Stimulated activated naive B cell treated with anti-CD40 and anti-IgM and Interleukin-4, amounts not matched to agents 10 μg/mL and 1 μg/mL and 100 μg/mL, for 72 hours (primary cell): ENCODE data around the gene KTN1.

Experiments used
- ATAC-seq, 2 donors: fragments of 150-1000 bp; cut with Tn5 transposase; replicated peaks; 2 replicates each; pipeline ENCODE4 v1.10.0; 2021; ENCODE audit warnings: moderate library complexity in 1 of 2
- DNase-seq: peaks from one replicate; pipeline ENCODE4 v3.0.0; 2021
- H3K27ac Mint-ChIP-seq: one replicate; pipeline ENCODE4 v1.8.0; 2022; ENCODE audit warnings: mild to moderate bottlenecking, mixed read lengths
- H3K27me3 Mint-ChIP-seq, 2 donors: one replicate each; pipeline ENCODE4 v1.8.0; 2022; ENCODE audit warnings: mixed read lengths in 2 of 2
- H3K36me3 Mint-ChIP-seq, 2 donors: one replicate each; pipeline ENCODE4 v1.8.0; 2022; ENCODE audit warnings: mixed read lengths in 2 of 2, mild to moderate bottlenecking in 1 of 2
- H3K4me1 Mint-ChIP-seq, 2 donors: one replicate each; pipeline ENCODE4 v1.8.0; 2022; ENCODE audit warnings: mixed read lengths in 2 of 2, mild to moderate bottlenecking in 1 of 2
- H3K4me3 Mint-ChIP-seq, 2 donors: one replicate each; pipeline ENCODE4 v1.8.0; 2022; ENCODE audit warnings: mild to moderate bottlenecking in 2 of 2, mixed read lengths in 2 of 2, moderate library complexity in 1 of 2
- H3K9me3 Mint-ChIP-seq, 2 donors: one replicate each; pipeline ENCODE4 v1.8.0; 2022; ENCODE audit warnings: mixed read lengths in 2 of 2, mild to moderate bottlenecking in 1 of 2

KTN1 gene

DNA sequence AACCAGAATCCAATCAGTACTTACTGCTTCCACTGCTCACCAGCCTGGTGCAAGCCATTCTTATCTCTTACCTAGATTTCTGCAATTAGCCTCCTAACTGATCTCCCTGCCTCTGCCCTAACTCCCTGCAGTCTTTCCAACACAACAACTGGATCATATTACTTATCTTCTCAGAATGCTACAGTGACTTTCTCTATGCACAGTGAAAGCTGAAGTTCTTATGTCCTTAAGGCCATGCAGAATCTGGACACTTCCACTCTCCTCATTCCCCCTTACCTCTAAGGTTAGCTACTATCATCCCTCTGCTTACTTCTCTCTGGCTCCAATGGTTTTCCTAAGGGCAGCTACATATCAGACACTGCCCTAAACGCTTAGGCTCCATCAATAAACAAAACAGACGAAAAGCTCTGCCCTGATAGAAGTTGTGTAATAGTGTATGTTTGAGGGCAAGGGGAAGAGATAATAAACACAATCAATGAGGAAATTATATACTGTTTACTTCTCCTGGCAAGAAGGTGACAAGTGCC is 4.0 kb downstream of the KTN1 start:
- no peak for DNase-seq
- peaks cover 1 to 7% of the 10 kb centered on the region in 2 donors for H3K36me3 Mint-ChIP-seq
- H3K4me3 Mint-ChIP-seq = no peak overlapping the region
- H3K4me1 Mint-ChIP-seq = peaks cover 25 to 46% of the 10 kb centered on the region in 2 donors
- no peaks in the 10 kb centered on the region for H3K27me3 Mint-ChIP-seq
- no peaks in the 10 kb centered on the region for H3K9me3 Mint-ChIP-seq
- no peak for ATAC-seq
- no peak overlapping the region for H3K27ac Mint-ChIP-seq

GRCh38 chr14:55585854-55586253 is 5.8 kb downstream of the KTN1 start:
- H3K27me3 Mint-ChIP-seq = no peaks in the 10 kb centered on the region
- no peak overlapping the region for H3K27ac Mint-ChIP-seq
- DNase-seq (no peak), ATAC-seq (no peak)
- peaks cover 5 to 8% of the 10 kb centered on the region in 2 donors for H3K36me3 Mint-ChIP-seq
- peaks cover 30 to 48% of the 10 kb centered on the region in 2 donors for H3K4me1 Mint-ChIP-seq
- no peaks in the 10 kb centered on the region for H3K9me3 Mint-ChIP-seq
- H3K4me3 Mint-ChIP-seq = no peak overlapping the region

DNA sequence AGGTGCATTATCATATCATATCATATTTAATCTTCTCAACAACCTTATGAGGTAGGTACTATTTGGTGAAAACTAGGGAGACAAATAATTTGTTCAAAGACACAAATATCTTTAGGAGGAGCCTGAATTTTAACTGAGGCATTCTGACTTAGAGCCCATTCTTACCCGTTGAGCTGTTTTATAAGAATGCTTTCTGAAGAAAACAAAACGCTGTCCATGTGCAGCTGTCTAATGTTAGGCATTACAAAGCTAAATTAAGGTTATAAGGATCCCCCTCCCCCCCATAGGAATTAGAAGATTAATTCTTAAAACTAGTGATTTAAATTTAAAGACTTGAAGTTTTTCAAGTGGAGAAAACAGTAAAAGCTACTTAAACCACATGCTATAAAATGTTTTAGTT is 6.4 kb downstream of the KTN1 start:
- Mint-ChIP-seq H3K4me3 (no peak overlapping the region), H3K9me3 (no peaks in the 10 kb centered on the region), H3K27me3 (no peaks in the 10 kb centered on the region), H3K27ac (no peak overlapping the region), H3K4me1 (peaks cover 26 to 45% of the 10 kb centered on the region in 2 donors), H3K36me3 (peaks cover 6 to 8% of the 10 kb centered on the region in 2 donors)
- no peak for ATAC-seq
- no peak for DNase-seq

GRCh38 chr14:55587847-55588246 is 7.8 kb downstream of the KTN1 start:
- DNase-seq (no peak), ATAC-seq (no peak)
- Mint-ChIP-seq H3K27me3 (no peaks in the 10 kb centered on the region), H3K4me1 (peaks cover 30 to 50% of the 10 kb centered on the region in 2 donors), H3K9me3 (no peaks in the 10 kb centered on the region), H3K4me3 (no peak overlapping the region), H3K27ac (no peak overlapping the region), H3K36me3 (peaks cover 8 to 15% of the 10 kb centered on the region in 2 donors)

GRCh38 chr14:55588259-55588699 is 8.3 kb downstream of the KTN1 start:
- peaks cover 29 to 55% of the 10 kb centered on the region in 2 donors for H3K4me1 Mint-ChIP-seq
- ATAC-seq (no peak), DNase-seq (no peak)
- H3K9me3 Mint-ChIP-seq = no peaks in the 10 kb centered on the region
- H3K27me3 Mint-ChIP-seq = no peaks in the 10 kb centered on the region
- H3K36me3 Mint-ChIP-seq = peaks cover 8 to 15% of the 10 kb centered on the region in 2 donors
- no peak overlapping the region for H3K4me3 Mint-ChIP-seq
- H3K27ac Mint-ChIP-seq = no peak overlapping the region

DNA sequence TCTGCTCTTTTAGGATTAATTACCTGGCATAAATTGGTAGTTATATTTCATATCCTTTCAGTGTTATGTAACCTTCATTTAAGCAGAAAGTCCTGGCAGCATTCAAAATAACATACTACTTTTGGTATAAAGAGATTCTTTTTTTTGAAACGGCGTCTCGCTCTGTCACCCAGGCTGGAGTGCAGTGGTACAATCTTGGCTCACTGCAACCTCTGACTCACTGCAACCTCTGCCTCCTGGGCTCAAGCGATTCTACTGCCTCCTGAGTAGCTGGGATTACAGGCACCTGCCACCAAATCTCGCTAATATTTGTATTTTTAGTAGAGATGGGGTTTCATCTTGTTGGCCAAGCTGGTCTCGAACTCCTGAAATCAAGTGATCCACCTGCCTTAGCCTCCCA is 9.2 kb downstream of the KTN1 start:
- H3K27me3 Mint-ChIP-seq = no peaks in the 10 kb centered on the region
- ATAC-seq (no peak), DNase-seq (no peak)
- no peak overlapping the region for H3K4me3 Mint-ChIP-seq
- no peaks in the 10 kb centered on the region for H3K9me3 Mint-ChIP-seq
- H3K27ac Mint-ChIP-seq = no peak overlapping the region
- peaks cover 35 to 64% of the 10 kb centered on the region in 2 donors for H3K4me1 Mint-ChIP-seq
- H3K36me3 Mint-ChIP-seq = peaks cover 12 to 21% of the 10 kb centered on the region in 2 donors

DNA sequence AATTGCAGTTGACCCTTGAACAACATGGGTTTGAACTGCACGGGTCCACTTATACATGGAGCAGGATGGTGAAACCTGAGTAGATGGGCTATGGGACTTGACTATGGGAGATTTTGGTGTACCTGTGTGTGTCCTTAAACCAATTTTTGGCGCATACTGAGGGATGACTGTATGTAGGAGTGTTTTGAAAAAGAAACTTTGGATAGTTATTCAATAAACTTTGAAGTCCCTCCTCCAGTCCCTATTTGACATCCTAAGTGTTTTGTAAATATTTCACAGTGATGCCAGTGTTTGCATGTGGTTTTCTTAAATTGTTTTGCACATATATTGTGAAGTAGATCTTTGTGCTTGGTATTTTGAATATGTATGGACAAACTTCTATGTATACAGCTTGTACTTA is 12.4 kb downstream of the KTN1 start:
- ATAC-seq (no peak), DNase-seq (no peak)
- H3K36me3 Mint-ChIP-seq = peaks cover 19 to 27% of the 10 kb centered on the region in 2 donors
- peaks cover 28 to 46% of the 10 kb centered on the region in 2 donors for H3K4me1 Mint-ChIP-seq
- no peak overlapping the region for H3K27ac Mint-ChIP-seq
- peaks cover 0 to 2% of the 10 kb centered on the region in 2 donors for H3K9me3 Mint-ChIP-seq
- H3K27me3 Mint-ChIP-seq = no peaks in the 10 kb centered on the region
- H3K4me3 Mint-ChIP-seq = no peak overlapping the region

GRCh38 chr14:55593698-55594097 is 13.7 kb downstream of the KTN1 start:
- peaks cover 25 to 29% of the 10 kb centered on the region in 2 donors for H3K36me3 Mint-ChIP-seq
- H3K4me1 Mint-ChIP-seq = peaks cover 22 to 36% of the 10 kb centered on the region in 2 donors
- no peaks in the 10 kb centered on the region for H3K27me3 Mint-ChIP-seq
- DNase-seq (no peak), ATAC-seq (no peak)
- no peak overlapping the region for H3K27ac Mint-ChIP-seq
- H3K4me3 Mint-ChIP-seq = no peak overlapping the region
- H3K9me3 Mint-ChIP-seq = peaks cover 0 to 2% of the 10 kb centered on the region in 2 donors

DNA sequence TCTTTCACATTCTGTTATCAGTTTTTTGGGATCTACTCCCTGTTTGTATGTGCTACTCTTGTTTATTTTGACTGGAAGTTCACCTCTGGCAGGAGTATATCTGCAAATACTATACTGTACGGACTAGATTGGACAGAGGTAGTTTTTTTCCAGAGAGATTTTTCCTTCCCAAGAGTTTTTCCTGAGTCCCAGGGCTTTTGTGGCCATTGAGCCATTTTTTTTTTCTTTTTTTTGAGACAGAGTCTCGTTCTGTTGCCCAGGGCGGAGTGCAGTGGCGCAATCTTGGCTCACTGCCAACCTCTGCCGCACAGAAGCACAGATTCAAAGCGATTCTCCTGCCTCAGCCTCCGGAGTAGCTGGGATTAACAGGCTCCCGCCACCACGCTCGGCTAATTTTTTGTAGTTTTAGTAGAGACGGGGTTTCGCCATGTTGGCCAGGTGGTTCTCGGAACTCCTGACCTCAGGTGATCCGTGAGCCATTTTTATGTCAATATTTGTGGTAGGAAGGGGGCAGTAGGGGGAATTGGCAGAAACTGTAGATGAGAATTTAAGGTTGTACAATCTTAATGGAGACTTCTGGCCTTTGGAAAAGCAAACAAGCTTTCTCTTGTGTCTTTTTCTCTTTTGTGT is 19.4 kb downstream of the KTN1 start:
- no peak for DNase-seq
- peaks cover 6 to 10% of the 10 kb centered on the region in 2 donors for H3K4me1 Mint-ChIP-seq
- peaks cover 0 to 4% of the 10 kb centered on the region in 2 donors for H3K9me3 Mint-ChIP-seq
- no peaks in the 10 kb centered on the region for H3K27me3 Mint-ChIP-seq
- peaks cover 21 to 24% of the 10 kb centered on the region in 2 donors for H3K36me3 Mint-ChIP-seq
- ATAC-seq = no peak
- no peak overlapping the region for H3K27ac Mint-ChIP-seq
- H3K4me3 Mint-ChIP-seq = no peak overlapping the region

GRCh38 chr14:55600784-55601561 is 21.0 kb downstream of the KTN1 start:
- Mint-ChIP-seq H3K4me3 (no peak overlapping the region), H3K4me1 (peaks cover 5 to 6% of the 10 kb centered on the region in 2 donors), H3K27me3 (no peaks in the 10 kb centered on the region), H3K36me3 (peaks cover 18 to 20% of the 10 kb centered on the region in 2 donors), H3K27ac (no peak overlapping the region), H3K9me3 (peaks cover 0 to 2% of the 10 kb centered on the region in 2 donors)
- DNase-seq (no peak), ATAC-seq (peak in 1 of 2 donors; percentile 56)

- Mint-ChIP-seq H3K4me1 (peaks cover 10 to 15% of the 10 kb centered on the region in 2 donors), H3K27ac (no peak overlapping the region), H3K4me3 (no peak overlapping the region), H3K9me3 (peaks cover 0 to 2% of the 10 kb centered on the region in 2 donors), H3K36me3 (peaks cover 9 to 11% of the 10 kb centered on the region in 2 donors), H3K27me3 (no peaks in the 10 kb centered on the region)
- DNase-seq (no peak), ATAC-seq (no peak)
Measured at GRCh38 chr14:55603401-55603953, 23.5 kb downstream of the KTN1 start.

GRCh38 chr14:55604488-55604887 is 24.5 kb downstream of the KTN1 start:
- Mint-ChIP-seq H3K27me3 (no peaks in the 10 kb centered on the region), H3K9me3 (no peaks in the 10 kb centered on the region), H3K4me1 (peaks cover 13 to 22% of the 10 kb centered on the region in 2 donors), H3K4me3 (no peak overlapping the region), H3K36me3 (peaks cover 8% of the 10 kb centered on the region in 2 donors), H3K27ac (no peak overlapping the region)
- DNase-seq (no peak), ATAC-seq (no peak)

DNA sequence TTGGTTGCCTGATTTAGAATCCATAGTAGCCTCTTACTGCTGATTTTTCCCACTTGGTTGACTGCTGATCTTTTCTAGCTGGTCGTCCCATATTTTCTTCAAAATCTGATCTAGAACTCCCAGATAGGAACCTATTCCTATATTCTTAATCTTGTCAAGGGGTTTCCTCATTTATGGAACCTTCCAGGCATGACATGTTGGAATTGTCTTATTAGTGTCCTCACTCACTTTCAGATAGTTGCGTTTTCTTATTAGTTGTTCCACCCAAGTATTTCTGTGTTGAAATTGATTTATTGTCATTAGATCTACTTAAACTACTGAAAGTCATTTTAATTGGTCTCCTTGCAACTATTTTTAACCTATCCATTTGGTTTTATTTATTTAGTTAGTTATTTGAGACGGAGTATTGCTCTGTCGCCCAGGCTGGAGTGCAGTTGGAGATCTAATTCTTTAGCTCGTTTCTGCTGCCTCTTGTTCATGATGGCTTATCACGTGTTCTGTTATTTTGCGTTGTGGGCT is 25.0 kb downstream of the KTN1 start:
- Mint-ChIP-seq H3K36me3 (peaks cover 8 to 11% of the 10 kb centered on the region in 2 donors), H3K4me1 (peaks cover 13 to 26% of the 10 kb centered on the region in 2 donors), H3K27ac (no peak overlapping the region), H3K9me3 (no peaks in the 10 kb centered on the region), H3K4me3 (no peak overlapping the region), H3K27me3 (no peaks in the 10 kb centered on the region)
- no peak for DNase-seq
- ATAC-seq = no peak

- H3K36me3 Mint-ChIP-seq = peaks cover 5 to 8% of the 10 kb centered on the region in 2 donors
- peaks cover 9 to 20% of the 10 kb centered on the region in 2 donors for H3K4me1 Mint-ChIP-seq
- no peaks in the 10 kb centered on the region for H3K9me3 Mint-ChIP-seq
- no peaks in the 10 kb centered on the region for H3K27me3 Mint-ChIP-seq
- DNase-seq (no peak), ATAC-seq (no peak)
- no peak overlapping the region for H3K27ac Mint-ChIP-seq
- H3K4me3 Mint-ChIP-seq = no peak overlapping the region
Measured at GRCh38 chr14:55605793-55606192, 25.8 kb downstream of the KTN1 start.
